Measurements from ENCODE around the gene DUSP12.

DUSP12 gene

GRCh38 chr1:161749509-161750407, at the start of gene DUSP12:
Gene DUSP12 (plus strand): TSS chr1:161749786. CDS start chr1:161749802, 16 bp downstream.
- Histone ChIP-seq H3K36me3 (replicated peaks) (peaks cover 17% of the 10 kb centered on the region), H3K27ac (peak within 1 kb of the TSS; percentile 92), H3K4me3 (ENCODE audit: low read depth, low read length) (peak within 1 kb of the TSS; percentile 97), H3K27me3 (replicated peaks) (no peaks in the 10 kb centered on the region)
- in situ Hi-C loops (cut with HindIII; ENCODE audit: low pct_ligation_motif_present, low sequenced_read_pairs) = no loop called here
- peak; percentile 30 for TF ChIP-seq CTCF (IDR thresholded peaks at IDR 0.05; ENCODE audit: low read depth, low read length, missing control alignments)
- DNase-seq = peak; percentile 96

GRCh38 chr1:161702250-161702649, 47.3 kb upstream of the DUSP12 start:
- no peaks in the 10 kb centered on the region for H3K27me3 ChIP-seq (replicated peaks)
- in situ Hi-C loops (cut with HindIII; ENCODE audit: low pct_ligation_motif_present, low sequenced_read_pairs) = no loop called here
- no peak overlapping the region for H3K27ac ChIP-seq
- no peak for DNase-seq
- no peaks in the 10 kb centered on the region for H3K36me3 ChIP-seq (replicated peaks)
- H3K4me3 ChIP-seq (ENCODE audit: low read depth, low read length) = no peak overlapping the region
- TF ChIP-seq CTCF (IDR thresholded peaks at IDR 0.05; ENCODE audit: low read depth, low read length, missing control alignments) = no peak

- in situ Hi-C loops (cut with HindIII; ENCODE audit: low pct_ligation_motif_present, low sequenced_read_pairs) = no loop called here
- no peak for TF ChIP-seq CTCF (IDR thresholded peaks at IDR 0.05; ENCODE audit: low read depth, low read length, missing control alignments)
- Histone ChIP-seq H3K36me3 (replicated peaks) (no peaks in the 10 kb centered on the region), H3K4me3 (ENCODE audit: low read depth, low read length) (no peak overlapping the region), H3K27me3 (replicated peaks) (no peaks in the 10 kb centered on the region), H3K27ac (no peak overlapping the region)
- no peak for DNase-seq
Measured at GRCh38 chr1:161705537-161705936, 44.0 kb upstream of the DUSP12 start.

GRCh38 chr1:161706113-161706481, 43.5 kb upstream of the DUSP12 start:
- Histone ChIP-seq H3K27ac (peak overlapping the region; percentile 94), H3K27me3 (replicated peaks) (no peaks in the 10 kb centered on the region), H3K4me3 (ENCODE audit: low read depth, low read length) (no peak overlapping the region), H3K36me3 (replicated peaks) (no peaks in the 10 kb centered on the region)
- peak; percentile 56 for DNase-seq
- no peak for TF ChIP-seq CTCF (IDR thresholded peaks at IDR 0.05; ENCODE audit: low read depth, low read length, missing control alignments)
- in situ Hi-C loops (cut with HindIII; ENCODE audit: low pct_ligation_motif_present, low sequenced_read_pairs) = no loop called here

GRCh38 chr1:161706482-161707347, 42.9 kb upstream of the DUSP12 start, which contains the start of gene FCRLA:
Gene FCRLA (plus strand): TSS chr1:161707229. CDS start chr1:161707265, 36 bp downstream.
- no peak for TF ChIP-seq CTCF (IDR thresholded peaks at IDR 0.05; ENCODE audit: low read depth, low read length, missing control alignments)
- in situ Hi-C loops (cut with HindIII; ENCODE audit: low pct_ligation_motif_present, low sequenced_read_pairs) = no loop called here
- H3K27ac ChIP-seq = peak within 1 kb of the TSS; percentile 94
- DNase-seq = peak; percentile 95
- no peak within 1 kb of the TSS for H3K4me3 ChIP-seq (ENCODE audit: low read depth, low read length)
- H3K36me3 ChIP-seq (replicated peaks) = no peaks in the 10 kb centered on the region
- H3K27me3 ChIP-seq (replicated peaks) = no peaks in the 10 kb centered on the region
